CD4-positive, alpha-beta memory T cell (primary cell): ENCODE results near the gene AVP. TPM values are rescaled to one million over a fixed set of nuclear protein-coding genes. Genes with fewer than 3 reads are reported as not detected.
A peak's percentile ranks its signal among the peaks of the same experiment; 100 is the strongest.
"Not testable (repeated sequence)": the region's sequence is repeated elsewhere in the genome, so short reads cannot be mapped to it uniquely, and the experiment has no call there.

ENCODE experiments used
- CTCF ChIA-PET: fragments of 350-600 bp; sonication (Branson Sonifier 250); formaldehyde crosslinking; loops from one replicate; lab custom pipeline; 2021; ENCODE audit warnings: inconsistent platforms; ENCODE audit not compliant: partially characterized antibody; lab: Charles Lee
- POLR2A ChIA-PET: fragments of 350-600 bp; sonication (Branson Sonifier 250); formaldehyde crosslinking; loops from one replicate; lab custom pipeline; 2021; ENCODE audit not compliant: partially characterized antibody; lab: Charles Lee
- DNase-seq, 5 donors: peaks; one replicate each; pipeline versions ENCODE4 v3.0.0 to v3.0.0-alpha.2; 2020 to 2022; ENCODE audit warnings: mixed read lengths in 1 of 5
- H3K27ac ChIP-seq: one replicate; pipeline ENCODE4 v1.7.0; 2013; ENCODE audit warnings: low read depth, low read length
- H3K27me3 ChIP-seq: 2 replicates; pipeline ENCODE4 v1.7.0; 2013; ENCODE audit warnings: mild to moderate bottlenecking, low read length, moderate library complexity; ENCODE audit not compliant: insufficient read depth
- H3K36me3 ChIP-seq: 2 replicates; pipeline ENCODE4 v1.7.0; 2013; ENCODE audit warnings: mild to moderate bottlenecking, low read length, moderate library complexity; ENCODE audit not compliant: insufficient read depth
- H3K4me1 ChIP-seq: 2 replicates; pipeline ENCODE4 v1.7.0; 2013; ENCODE audit warnings: mild to moderate bottlenecking, low read length, moderate library complexity; ENCODE audit not compliant: insufficient read depth
- H3K4me3 ChIP-seq, 2 donors: one replicate each; pipeline ENCODE4 v1.7.0; 2013; ENCODE audit warnings: low read length in 2 of 2, mild to moderate bottlenecking in 1 of 2
- H3K9me3 ChIP-seq, 2 donors: one replicate each; pipeline ENCODE4 v1.7.0; 2013; ENCODE audit warnings: low read length in 2 of 2, control low read depth in 1 of 2; ENCODE audit not compliant: control insufficient read depth in 1 of 2
- H3K27ac Mint-ChIP-seq, 7 donors: one replicate each; pipeline ENCODE4 v1.8.0; 2020 to 2021; ENCODE audit warnings: mixed read lengths in 7 of 7, mild to moderate bottlenecking in 6 of 7, inconsistent platforms in 3 of 7, moderate library complexity in 3 of 7
- H3K27me3 Mint-ChIP-seq, 2 donors: one replicate each; pipeline ENCODE4 v1.8.0; 2020 to 2021; ENCODE audit warnings: mixed read lengths in 2 of 2
- H3K36me3 Mint-ChIP-seq, 2 donors: one replicate each; pipeline ENCODE4 v1.8.0; 2020 to 2021; ENCODE audit warnings: mixed read lengths in 2 of 2, inconsistent platforms in 1 of 2, mild to moderate bottlenecking in 1 of 2
- H3K4me1 Mint-ChIP-seq, 4 donors: one replicate each; pipeline ENCODE4 v1.8.0; 2020 to 2021; ENCODE audit warnings: mixed read lengths in 4 of 4, mild to moderate bottlenecking in 1 of 4
- H3K4me3 Mint-ChIP-seq, 8 donors: one replicate each; pipeline ENCODE4 v1.8.0; 2020 to 2021; ENCODE audit warnings: mixed read lengths in 8 of 8, mild to moderate bottlenecking in 7 of 8, moderate library complexity in 6 of 8, inconsistent platforms in 3 of 8
- H3K9me3 Mint-ChIP-seq, 8 donors: one replicate each; pipeline ENCODE4 v1.8.0; 2020 to 2021; ENCODE audit warnings: mixed read lengths in 8 of 8, mild to moderate bottlenecking in 5 of 8, inconsistent platforms in 3 of 8, moderate library complexity in 1 of 8
- intact Hi-C: fragments of 100-400 bp; cut with micrococcal nuclease; formaldehyde crosslinking; loops from one replicate; pipeline ENCODE4 v1.15.1; 2023
- polyA plus RNA-seq, 2 donors: library from polyadenylated mRNA; unstranded; fragments of 300-500 nt; fragmentation: Illumina TruSeq; gene quantifications; one replicate each; pipeline ENCODE4 v1.2.3, GENCODE V29; 2021
- total RNA-seq, 2 experiments: library from RNA; stranded (reverse); gene quantifications; one replicate each; pipeline ENCODE4 v1.2.3, GENCODE V29; 2021

AVP gene
- total and polyA plus RNA-seq, 4 experiments from 2014 or later = not detected

- peak overlapping the region; percentile 61 to 80 (median 69) for H3K4me3 Mint-ChIP-seq
- Histone ChIP-seq H3K4me1 (peaks cover 35% of the 10 kb centered on the region), H3K27me3 (no peaks in the 10 kb centered on the region), H3K36me3 (no peaks in the 10 kb centered on the region), H3K9me3 (no peaks in the 10 kb centered on the region), H3K27ac (peak overlapping the region; percentile 18), H3K4me3 (peak overlapping the region; percentile 2 to 17)
- no peaks in the 10 kb centered on the region for H3K27me3 Mint-ChIP-seq
- peak in 4 of 5 donors; percentile 32 to 48 (median 45) for DNase-seq
- ChIA-PET POLR2A (interaction anchor here (0.8 to 3.4 kb wide), 6 partner anchors 8 to 82 kb away, joined by 3 to 14 read pairs (median 6); partner anchors contain the start of genes FASTKD5 and UBOX5), CTCF (interaction anchor here (0.6 to 1.5 kb wide), 2 partner anchors 36 to 986 kb away, joined by 3 to 4 read pairs; no protein-coding TSS in a partner anchor)
- peaks cover 0 to 8% (median 0%) of the 10 kb centered on the region in 8 donors for H3K9me3 Mint-ChIP-seq
- intact Hi-C loops = loop anchor here (5.0 kb wide), 1 partner anchor 51 kb away; the partner anchor contains the start of gene LZTS3
- peak overlapping the region; percentile 80 to 98 (median 96) for H3K27ac Mint-ChIP-seq
- peaks cover 22 to 55% (median 35%) of the 10 kb centered on the region in 4 donors for H3K4me1 Mint-ChIP-seq
- H3K36me3 Mint-ChIP-seq = peaks cover 29 to 36% of the 10 kb centered on the region in 2 donors
Measured at GRCh38 chr20:3121271-3121911, 36.9 kb upstream of the AVP start.

DNA sequence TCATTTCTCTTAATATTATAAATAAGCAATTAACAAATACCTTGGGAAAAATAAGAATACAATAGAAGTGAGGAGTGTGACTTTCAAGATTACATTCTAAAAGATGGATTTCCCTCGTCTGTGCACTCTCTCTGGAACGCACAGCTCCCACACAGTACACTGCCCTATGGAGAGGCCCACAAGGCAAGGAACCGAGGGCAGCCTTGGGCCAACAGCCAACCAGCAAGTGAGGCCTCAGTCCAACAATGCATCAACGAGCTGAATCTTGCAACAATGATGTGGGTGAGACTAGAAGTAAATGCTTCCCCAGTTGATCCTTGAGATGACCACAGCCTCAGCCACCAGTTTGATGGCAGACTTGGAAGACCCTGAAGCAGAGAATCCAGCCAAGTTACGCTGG is 34.5 kb upstream of the AVP start:
- Histone ChIP-seq H3K9me3 (no peaks in the 10 kb centered on the region), H3K27me3 (no peaks in the 10 kb centered on the region), H3K27ac (no peak overlapping the region), H3K36me3 (no peaks in the 10 kb centered on the region), H3K4me3 (no peak overlapping the region), H3K4me1 (peaks cover 40% of the 10 kb centered on the region)
- intact Hi-C loops = loop anchor here (10.0 kb wide), 1 partner anchor 424 kb away; the partner anchor contains the start of gene EBF4
- H3K27ac Mint-ChIP-seq = peak overlapping the region in 5 of 7 donors; percentile 1 to 83 (median 32)
- no peaks in the 10 kb centered on the region for H3K9me3 Mint-ChIP-seq
- peaks cover 24 to 65% (median 35%) of the 10 kb centered on the region in 4 donors for H3K4me1 Mint-ChIP-seq
- no peaks in the 10 kb centered on the region for H3K27me3 Mint-ChIP-seq
- no peak for DNase-seq
- peak overlapping the region in 1 of 8 donors; percentile 36 for H3K4me3 Mint-ChIP-seq
- CTCF ChIA-PET = interaction anchor here (3.1 kb wide), 1 partner anchor 66 kb away, joined by 12 read pairs; no protein-coding TSS in a partner anchor
- H3K36me3 Mint-ChIP-seq = peaks cover 27 to 39% of the 10 kb centered on the region in 2 donors
- POLR2A ChIA-PET = interaction anchor here (1.9 kb wide), 1 partner anchor 38 kb away, joined by 6 read pairs; no protein-coding TSS in a partner anchor

DNA sequence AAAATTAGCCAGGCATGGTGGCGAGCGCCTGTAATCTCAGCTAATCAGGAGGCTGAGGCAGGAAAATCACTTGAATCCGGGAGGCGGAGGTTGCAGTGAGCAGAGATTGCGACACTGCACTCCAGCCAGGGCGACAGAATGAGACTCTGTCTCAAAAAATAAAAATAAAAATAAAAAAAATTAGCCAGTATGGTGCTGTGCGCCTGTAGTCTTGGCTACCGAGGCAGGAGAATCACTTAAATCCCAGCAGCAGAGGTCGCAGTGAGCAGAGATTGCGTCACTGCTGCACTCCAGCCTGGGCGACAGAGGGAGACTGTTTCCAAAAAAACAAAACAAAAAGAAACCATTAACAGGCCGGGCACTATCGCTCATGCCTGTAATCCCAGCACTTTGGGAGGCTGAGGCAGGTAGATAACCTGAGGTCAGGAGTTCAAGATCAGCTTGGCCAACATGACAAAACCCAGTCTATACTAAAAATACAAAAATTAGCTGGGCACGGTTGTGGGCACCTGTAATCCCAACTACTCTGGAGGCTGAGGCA is 33.4 kb upstream of the AVP start:
- peaks cover 30% of the 10 kb centered on the region for H3K4me1 ChIP-seq
- ChIA-PET POLR2A (interaction anchor here (1.5 kb wide), 2 partner anchors 14 to 42 kb away, joined by 4 to 6 read pairs; partner anchors contain the start of genes FASTKD5 and UBOX5), CTCF (interaction anchor here (0.9 to 3.1 kb wide), 5 partner anchors 44 to 196 kb away, joined by 3 to 12 read pairs (median 4); no protein-coding TSS in a partner anchor)
- intact Hi-C loops = loop anchor here (1.0 to 10.0 kb wide), 3 partner anchors 39 to 423 kb away; partner anchors contain the start of gene EBF4
- H3K27ac Mint-ChIP-seq = peak overlapping the region; percentile 35 to 87 (median 64)
- H3K4me1 Mint-ChIP-seq = peaks cover 18 to 58% (median 26%) of the 10 kb centered on the region in 4 donors
- H3K36me3 Mint-ChIP-seq = peaks cover 24 to 40% of the 10 kb centered on the region in 2 donors
- H3K27me3 Mint-ChIP-seq, H3K9me3 Mint-ChIP-seq, H3K27ac ChIP-seq, H3K27me3 ChIP-seq, H3K36me3 ChIP-seq, H3K9me3 ChIP-seq, H3K4me3 ChIP-seq: not testable (repeated sequence)
- H3K4me3 Mint-ChIP-seq = peak overlapping the region in 4 of 8 donors; percentile 17 to 69 (median 52)
- peak; percentile 45 to 62 (median 47) for DNase-seq

DNA sequence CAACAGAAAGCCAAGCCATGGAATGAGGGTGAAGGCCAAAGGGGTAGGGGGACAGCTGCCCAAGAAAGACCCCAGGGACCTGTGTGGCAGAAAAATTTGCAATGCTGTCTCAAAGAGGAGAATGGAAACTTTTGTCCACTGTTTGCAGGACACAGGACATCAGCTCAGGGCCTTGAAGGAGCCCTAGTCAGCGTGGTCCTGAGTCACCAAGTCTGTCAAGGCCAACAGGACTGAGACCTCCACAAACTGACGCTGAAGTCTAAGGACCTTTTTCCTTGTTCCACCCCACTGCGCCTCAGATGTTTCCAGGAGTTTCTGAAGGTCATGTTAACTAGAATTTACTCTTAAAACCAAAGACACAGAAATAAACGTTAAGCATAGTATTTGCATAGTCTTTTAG is 31.8 kb upstream of the AVP start:
- Histone ChIP-seq H3K4me1 (peaks cover 14% of the 10 kb centered on the region), H3K36me3 (no peaks in the 10 kb centered on the region), H3K27me3 (no peaks in the 10 kb centered on the region), H3K4me3 (no peak overlapping the region), H3K27ac (no peak overlapping the region), H3K9me3 (no peaks in the 10 kb centered on the region)
- H3K27me3 Mint-ChIP-seq = no peaks in the 10 kb centered on the region
- peak overlapping the region in 2 of 7 donors; percentile 18 to 43 for H3K27ac Mint-ChIP-seq
- peaks cover 19 to 25% of the 10 kb centered on the region in 2 donors for H3K36me3 Mint-ChIP-seq
- H3K4me3 Mint-ChIP-seq = no peak overlapping the region
- peaks cover 13 to 43% (median 15%) of the 10 kb centered on the region in 4 donors for H3K4me1 Mint-ChIP-seq
- DNase-seq = no peak
- intact Hi-C loops = loop anchor here (10.0 kb wide), 1 partner anchor 422 kb away; the partner anchor contains the start of gene EBF4
- CTCF ChIA-PET = interaction anchor here (0.8 to 3.9 kb wide), 5 partner anchors 13 to 609 kb away, joined by 3 to 41 read pairs (median 4); no protein-coding TSS in a partner anchor
- H3K9me3 Mint-ChIP-seq = no peaks in the 10 kb centered on the region
- POLR2A ChIA-PET = interaction anchor here (1.2 to 1.5 kb wide), 3 partner anchors 13 to 41 kb away, joined by 3 to 4 read pairs (median 4); no protein-coding TSS in a partner anchor

DNA sequence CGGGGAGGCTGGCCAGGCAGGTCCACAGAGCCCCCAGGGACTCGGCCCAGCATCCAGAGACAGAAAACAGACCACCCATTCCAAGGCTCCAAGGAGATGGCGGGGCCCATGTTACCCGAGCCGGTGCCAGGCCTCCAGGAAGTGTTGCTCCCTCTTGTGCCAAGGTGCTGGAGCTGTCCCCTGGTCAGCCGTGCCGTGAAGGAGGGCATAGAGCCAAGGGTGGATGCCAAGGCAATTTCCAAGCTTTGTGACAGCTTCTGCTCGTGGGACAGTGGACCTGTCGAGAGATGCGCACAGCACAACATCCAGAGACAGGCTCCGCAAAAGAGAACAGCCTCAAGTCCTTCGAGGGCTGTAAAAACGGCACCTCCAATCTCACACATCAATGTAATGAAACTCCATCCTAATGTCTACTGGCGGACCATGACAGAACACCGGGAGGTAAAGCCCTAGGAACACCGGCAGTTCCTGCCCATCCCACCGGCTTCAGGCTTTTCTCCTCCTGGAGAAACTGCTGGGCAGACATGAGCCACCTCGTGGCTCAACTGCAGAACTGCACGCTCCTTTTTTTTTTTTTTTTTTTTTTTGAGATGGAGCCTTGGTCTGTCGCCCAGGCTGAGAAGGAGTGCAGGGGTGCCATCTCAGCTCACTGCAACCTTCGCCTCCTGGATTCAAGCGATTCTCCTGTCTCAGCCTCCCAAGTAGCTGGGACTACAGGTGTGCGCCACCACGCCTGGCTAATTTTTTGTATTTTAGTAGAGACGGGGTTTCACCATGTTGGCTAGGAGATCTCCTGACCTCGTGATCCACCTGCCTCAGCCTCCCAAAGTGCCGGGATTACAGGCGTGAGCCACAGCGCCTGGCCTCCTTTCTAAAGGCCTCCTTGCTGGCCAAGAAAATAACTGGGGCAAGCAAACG is 30.9 kb upstream of the AVP start:
- H3K36me3 Mint-ChIP-seq = peaks cover 18 to 19% of the 10 kb centered on the region in 2 donors
- H3K4me3 Mint-ChIP-seq = no peak overlapping the region
- Histone ChIP-seq H3K27me3 (no peaks in the 10 kb centered on the region), H3K9me3 (no peaks in the 10 kb centered on the region), H3K4me1 (peaks cover 6% of the 10 kb centered on the region), H3K4me3 (no peak overlapping the region), H3K27ac (no peak overlapping the region), H3K36me3 (no peaks in the 10 kb centered on the region)
- H3K9me3 Mint-ChIP-seq = no peaks in the 10 kb centered on the region
- CTCF ChIA-PET = interaction anchor here (0.7 to 3.9 kb wide), 16 partner anchors 8 to 608 kb away, joined by 3 to 41 read pairs (median 4); partner anchors contain the start of gene OXT
- peak overlapping the region in 4 of 7 donors; percentile 62 to 81 (median 66) for H3K27ac Mint-ChIP-seq
- POLR2A ChIA-PET = interaction anchor here (0.6 to 1.3 kb wide), 4 partner anchors 23 to 1972 kb away, joined by 3 to 4 read pairs (median 3); no protein-coding TSS in a partner anchor
- no peaks in the 10 kb centered on the region for H3K27me3 Mint-ChIP-seq
- H3K4me1 Mint-ChIP-seq = peaks cover 5 to 34% (median 8%) of the 10 kb centered on the region in 4 donors
- DNase-seq = peak in 4 of 5 donors; percentile 27 to 43 (median 34)
- intact Hi-C loops = loop anchor here (1.0 to 10.0 kb wide), 4 partner anchors 23 to 421 kb away; partner anchors contain the start of gene EBF4

DNA sequence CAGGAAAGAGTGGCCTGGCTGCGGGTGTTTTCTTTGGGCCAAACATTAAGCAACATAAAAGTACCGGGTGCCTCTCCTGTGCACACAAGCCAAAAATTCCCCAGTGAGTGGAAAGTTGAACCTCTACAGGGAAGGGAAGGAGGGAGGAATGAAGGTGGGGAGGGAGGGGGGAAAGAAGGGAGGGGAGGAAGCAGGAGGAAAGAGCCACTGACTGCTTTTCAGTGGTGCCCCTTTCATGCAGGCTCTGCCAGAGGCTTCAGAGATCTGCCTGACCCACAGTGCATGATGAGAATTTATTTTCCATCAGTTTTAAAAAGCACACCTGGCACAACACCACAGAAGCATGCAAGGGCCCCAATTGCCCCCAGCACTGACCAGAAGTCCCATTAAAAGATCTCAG is 27.5 kb upstream of the AVP start:
- peaks cover 5% of the 10 kb centered on the region for H3K36me3 ChIP-seq
- H3K27ac ChIP-seq = no peak overlapping the region
- peaks cover 0 to 18% (median 6%) of the 10 kb centered on the region in 4 donors for H3K4me1 Mint-ChIP-seq
- H3K9me3 ChIP-seq = no peaks in the 10 kb centered on the region
- no peaks in the 10 kb centered on the region for H3K27me3 Mint-ChIP-seq
- no peaks in the 10 kb centered on the region for H3K27me3 ChIP-seq
- H3K27ac Mint-ChIP-seq = peak overlapping the region in 1 of 7 donors; percentile 37
- H3K36me3 Mint-ChIP-seq = peaks cover 18 to 20% of the 10 kb centered on the region in 2 donors
- ChIA-PET POLR2A (no interaction called here), CTCF (no interaction called here)
- intact Hi-C loops = loop anchor here (10.0 kb wide), 1 partner anchor 417 kb away; the partner anchor contains the start of gene EBF4
- no peak overlapping the region for H3K4me3 ChIP-seq
- peaks cover 6% of the 10 kb centered on the region for H3K4me1 ChIP-seq
- no peak overlapping the region for H3K4me3 Mint-ChIP-seq
- no peaks in the 10 kb centered on the region for H3K9me3 Mint-ChIP-seq
- no peak for DNase-seq
